ENCODE results near the gene ZIC5.

The ZIC5 gene

DNA sequence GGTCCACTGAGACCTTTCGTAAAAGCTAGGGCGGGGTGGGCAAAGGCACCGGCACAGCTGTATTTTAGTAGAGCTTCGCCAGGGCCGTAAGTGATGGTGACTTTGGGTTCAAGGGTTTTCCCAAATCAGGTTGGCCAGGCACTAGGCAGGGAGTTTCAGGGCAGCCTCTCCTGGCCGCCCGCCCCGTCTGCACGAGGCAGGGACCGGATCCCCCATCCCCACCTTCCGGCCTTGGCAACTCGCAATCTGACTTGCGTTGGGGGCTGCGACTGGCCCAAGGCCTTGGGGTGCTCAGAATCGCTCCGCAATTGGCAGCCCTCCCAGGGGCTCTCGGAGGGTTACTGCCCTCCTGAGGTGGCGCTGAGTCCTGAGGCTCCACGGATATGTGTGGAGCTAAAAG lies 4.1 kb upstream of the ZIC5 start:
- DNase-seq: peak; percentile 38

DNA sequence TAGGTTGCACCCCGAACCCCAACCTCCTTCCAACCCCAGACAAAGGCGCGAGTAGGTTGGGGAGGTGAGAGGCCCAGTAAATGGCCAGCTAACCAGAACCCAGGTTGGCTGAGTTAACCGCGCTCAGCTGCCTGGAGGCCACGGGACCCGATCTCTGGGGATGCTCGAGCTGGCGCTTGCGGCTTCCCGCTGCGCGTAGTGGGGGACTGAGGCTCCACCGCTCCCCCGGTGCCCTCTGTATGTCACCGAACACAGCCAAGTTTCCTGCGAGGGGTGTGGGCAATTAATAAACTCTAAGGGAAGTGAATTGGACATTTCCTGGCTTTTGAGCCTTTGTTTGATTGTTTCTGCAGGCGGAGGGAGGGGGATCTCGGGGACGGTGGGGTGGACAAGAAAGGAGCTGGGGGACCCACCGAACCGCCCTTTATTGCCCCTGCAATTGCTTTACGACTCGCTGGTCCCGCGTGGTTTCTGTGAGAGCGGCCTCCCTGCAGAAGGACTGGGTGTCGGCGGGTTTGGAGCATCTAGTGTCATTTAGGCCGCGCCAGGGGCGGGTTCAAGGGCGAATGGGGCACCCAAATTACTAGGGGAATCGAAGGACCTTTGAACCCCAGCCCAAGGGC lies 3.5 kb upstream of the ZIC5 start:
- peak; percentile 38 for DNase-seq

DNA sequence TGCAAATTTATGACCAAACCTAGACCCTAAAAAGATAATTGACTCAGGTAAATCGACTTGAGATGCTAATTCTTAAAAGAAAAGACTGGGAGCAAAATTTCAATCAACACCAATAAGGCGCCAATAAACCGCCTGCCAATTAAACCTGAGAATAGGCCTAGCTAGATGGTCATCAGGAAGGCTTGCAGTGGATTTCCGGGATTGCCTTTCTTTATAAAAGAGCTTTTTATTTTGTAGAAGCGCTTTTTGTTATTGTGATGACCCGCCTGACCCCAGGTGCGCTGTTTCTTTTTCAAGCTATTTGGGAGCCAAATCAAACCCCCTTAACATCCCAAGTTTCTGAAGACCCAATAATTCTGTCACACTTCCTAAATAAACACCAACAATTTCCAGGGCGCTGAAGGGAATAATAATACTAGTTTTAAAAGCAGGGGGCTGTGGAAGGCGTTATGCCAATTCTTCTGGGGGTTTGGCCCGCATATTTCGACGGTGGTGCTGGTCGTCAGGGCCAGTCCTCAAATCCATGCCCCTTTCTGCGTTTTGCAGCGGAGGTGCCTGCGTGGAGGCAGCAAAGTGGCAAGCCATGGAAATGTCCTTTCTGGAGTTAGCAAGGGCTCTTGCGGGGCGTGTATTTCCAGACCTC lies 2.9 kb upstream of the ZIC5 start:
- DNase-seq: peak; percentile 29

DNA sequence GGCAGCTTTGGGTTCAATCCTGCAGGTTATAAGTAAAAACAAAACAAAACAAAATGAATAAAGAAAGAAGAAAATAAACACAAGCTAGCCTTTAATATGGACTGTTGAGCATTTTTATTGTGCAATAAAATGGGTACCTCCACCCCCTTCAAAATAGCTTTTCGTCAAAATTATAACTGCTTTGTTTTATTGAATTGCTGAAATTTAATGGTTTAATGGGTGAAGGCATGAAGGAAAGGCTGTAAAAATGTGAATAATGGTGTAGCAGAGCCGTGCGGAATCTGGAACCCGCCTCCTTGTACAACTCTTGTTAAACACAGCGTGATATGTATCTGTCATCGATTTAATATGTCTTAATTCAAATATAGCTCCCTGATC lies 2.2 kb upstream of the ZIC5 start:
- DNase-seq: no peak

DNA sequence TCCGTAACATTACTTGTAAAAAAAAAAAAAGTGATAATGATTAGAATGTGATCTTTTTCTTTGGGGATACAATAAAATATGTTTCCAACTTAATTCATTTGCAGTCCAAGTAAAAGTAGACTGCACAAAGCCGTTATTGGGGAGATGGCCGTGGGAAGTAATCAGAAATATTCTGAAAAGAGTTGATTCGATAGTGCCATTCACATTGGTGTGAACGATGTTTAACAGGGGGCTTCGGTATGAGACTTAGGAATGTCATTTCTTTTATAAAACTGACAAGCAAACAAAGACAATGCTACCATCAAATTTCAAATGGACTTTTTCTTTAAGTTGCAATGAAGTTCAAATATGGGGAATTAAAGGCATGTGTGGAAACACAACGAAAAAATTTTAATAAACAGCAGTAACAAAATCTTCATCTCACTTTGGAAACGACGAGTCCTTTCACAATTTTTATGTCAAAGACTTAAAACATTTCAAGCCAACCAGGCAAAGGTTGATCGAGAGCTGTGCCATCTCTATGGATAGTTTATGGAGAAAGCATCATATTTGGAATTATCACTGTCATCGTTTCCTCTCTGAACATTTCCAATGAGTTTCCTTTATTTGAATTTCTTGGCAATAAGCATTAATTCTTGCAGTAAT lies 1.7 kb upstream of the ZIC5 start:
- DNase-seq: no peak

DNA sequence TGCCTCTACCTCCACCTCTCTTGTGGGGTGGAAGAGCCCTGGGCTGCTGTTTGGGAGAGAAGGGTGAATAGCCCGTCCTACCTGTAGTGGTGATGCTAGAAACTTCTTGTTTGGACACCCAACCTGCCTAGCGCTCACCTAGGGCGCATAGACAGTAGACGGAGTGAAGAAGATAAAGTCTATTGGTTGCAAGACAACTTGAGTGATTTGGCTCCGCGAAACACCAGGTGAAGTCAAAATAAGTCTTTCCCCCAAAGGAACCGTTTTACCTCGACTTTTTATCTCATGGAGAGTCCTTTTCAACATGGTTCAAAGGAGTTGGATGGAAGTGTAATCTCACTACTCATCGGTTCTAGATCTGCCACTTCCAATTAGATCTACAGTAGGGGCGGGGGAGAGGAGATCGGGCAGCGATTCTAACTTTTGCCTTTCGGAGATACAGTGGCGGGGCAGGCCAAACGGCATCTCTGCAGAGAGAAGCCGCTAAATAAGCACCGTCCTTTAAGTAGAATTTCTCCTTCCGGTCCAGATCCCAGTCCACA lies 694 bp upstream of the ZIC5 start:
- DNase-seq: peak; percentile 52

DNA sequence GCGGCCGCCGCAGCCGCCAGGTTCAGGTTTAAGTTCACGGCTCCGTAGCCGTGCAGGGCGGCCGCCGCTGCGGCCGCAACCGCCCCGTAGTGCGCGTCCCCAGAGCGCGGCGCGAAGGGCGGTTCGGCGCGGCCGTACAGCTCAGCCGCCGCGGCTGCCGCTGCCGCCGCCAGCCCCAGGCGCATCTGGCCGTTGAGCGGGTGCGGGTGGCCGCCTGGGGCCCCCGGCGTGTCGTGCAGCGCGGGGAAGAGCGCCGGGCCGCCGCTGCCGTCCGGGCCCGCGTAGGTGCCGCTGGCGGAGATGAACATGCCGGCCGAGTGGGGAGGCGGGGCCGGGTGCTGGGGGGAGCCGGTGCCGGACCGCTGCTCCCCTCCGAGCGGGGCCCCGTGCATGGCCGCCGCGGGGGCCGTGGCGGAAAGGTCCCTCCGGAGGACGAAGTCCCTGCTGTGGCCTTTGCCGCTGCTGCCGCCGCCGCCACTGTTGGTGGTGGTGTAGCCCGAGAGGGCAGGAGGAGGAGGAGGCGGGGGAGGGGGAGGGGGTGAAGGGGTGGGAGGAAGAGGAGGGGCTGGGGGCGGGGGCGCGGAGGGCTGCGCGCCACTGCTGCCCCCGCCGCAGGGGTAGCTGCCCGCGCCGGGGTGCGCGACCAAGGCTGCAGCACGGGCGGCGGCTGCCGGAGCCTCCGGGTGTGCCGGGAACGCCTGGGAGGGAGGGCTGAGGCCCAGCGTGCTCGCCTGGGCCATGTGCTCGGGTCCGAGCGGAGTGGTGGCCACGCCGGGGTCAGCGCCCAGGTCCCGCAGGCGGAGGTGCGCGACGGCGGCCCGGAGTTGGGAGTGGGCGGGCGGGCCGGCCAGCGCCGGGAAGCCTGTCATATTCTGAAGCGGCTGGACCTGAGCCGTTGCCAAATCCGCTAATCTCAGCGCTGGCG lies 654 bp downstream of the ZIC5 start:
- DNase-seq: peak; percentile 61

DNA sequence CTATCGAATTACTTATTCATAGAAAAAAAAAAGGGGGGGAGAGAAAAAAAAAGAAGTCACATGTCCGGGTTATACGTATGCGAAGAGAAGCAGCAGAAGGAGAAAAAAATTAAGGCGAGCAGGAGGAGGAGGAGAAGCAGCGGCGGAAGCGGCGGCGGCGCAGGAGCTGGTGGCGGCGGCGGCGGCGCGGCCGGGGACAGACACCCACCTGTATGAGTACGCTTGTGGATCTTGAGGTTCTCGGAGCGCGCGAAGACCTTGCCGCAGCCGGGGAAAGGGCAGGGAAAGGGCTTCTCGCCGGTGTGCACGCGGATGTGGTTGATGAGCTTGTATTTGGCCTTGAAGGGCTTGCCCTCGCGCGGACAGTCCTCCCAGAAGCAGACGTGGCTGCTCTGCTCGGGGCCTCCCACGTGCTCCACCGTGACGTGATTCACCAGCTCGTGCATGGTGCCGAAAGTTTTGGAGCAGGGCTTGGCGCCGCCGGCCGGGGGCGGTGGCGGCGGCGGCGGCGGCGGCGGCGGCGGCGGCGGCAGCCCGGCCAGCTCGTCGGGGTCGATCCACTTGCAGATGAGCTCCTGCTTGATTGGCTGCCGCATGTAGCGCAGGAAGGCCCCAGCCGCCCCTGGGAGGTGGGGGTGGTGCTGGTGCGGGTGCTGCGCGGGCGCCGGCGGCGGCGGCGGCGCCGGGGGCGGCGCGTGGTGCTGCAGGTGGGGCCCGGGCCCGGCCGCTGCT lies 1.5 kb downstream of the ZIC5 start:
- peak; percentile 84 for DNase-seq

DNA sequence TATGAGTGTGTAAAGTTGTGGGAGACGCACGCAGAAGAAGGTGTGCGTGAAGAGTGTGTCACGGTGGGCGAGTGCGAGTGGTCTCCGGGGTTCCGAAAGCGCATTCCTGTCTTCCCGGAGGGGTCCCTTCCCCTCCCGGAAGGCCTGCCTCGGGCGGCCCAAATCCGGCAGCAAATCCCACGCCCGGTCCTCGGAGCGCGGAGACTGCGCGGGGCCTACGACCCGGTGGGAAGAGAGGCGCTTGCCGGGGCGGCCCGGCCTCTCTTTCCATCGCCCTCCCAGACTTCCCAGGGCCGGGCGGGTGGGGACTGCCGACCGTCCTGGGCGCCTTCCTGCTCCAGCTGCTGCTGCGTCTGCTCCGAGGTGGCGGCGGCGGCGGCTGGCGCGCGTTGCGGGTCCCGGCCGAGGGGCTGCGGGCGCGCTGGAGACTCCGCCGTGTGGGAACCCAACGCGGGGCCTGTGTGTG lies 2.1 kb downstream of the ZIC5 start:
- peak; percentile 59 for DNase-seq

DNA sequence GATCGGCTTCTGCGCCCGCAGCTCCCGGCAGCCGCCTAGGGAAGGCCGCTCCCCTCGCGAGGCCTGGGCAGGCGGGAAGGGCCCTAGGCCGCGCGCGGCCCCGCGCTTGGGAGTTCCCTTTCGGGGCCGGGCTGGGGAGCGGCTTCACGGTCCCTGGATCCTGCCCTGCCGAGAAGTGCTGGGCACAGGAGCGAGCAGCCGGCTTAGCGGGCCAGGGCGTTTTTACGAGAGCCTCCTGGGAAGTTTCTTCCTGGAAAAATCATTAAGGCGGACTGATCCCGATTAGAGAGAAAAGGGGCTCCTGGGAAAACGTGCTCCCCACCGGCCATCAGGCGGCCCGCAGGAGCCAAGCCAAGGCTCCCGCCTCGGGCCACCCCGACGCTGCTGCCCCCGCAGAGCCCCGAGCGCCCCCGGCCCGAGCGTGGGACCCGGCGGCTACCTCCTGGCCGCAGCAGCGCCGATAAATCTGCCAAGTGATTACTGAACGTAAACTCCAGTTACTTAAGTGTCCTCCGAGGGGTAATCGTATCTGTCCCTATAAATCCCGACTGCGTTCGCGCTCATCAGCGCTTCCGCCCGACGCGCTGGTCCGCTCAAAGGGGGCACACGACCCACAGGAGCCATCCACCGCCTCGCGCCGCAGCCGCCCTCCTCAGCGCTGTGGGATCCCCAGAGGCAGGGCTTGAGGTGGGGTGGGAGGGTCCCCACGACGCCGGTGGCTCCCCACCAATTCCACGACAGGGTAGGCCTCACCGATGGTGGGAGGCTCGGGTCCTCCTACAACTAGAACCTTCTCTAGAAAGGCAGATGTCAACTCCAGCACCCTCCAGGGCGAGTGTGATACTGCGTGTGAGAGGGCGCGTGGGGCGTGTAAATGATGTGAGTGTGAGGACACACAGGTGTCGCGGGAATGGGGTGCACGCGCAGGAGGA lies 2.8 kb downstream of the ZIC5 start:
- DNase-seq: no peak

DNA sequence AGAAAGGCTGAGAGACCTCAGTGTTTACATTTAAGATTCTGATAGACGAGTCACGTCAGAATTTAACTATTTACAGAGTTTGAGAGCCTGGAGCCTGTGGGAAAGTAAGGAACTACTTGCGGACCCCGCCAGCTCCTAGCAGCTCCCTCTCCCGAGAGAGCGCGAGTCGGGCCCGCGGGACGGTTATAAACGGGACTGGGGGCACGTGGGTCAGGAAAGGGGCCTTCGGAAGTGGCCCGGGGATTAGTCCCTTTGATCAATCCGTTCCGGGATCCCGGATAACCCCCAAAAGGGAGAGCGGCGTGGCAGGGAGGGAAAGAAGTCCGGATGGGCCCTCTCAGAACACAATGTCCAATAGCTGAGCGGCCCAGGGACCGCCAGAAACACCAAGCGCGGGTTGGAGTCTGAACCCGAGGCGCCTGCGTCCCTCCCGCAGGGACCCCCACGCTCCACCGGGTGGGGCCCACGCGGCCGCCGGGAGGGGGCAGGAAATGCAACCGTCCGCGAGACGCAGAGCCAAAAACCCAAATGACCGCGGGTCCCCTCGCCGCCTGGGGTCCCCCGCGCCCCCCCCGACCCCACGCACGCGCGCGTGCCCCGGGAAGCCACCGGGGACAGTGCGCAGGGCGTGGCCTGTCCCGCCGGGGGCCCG lies 3.6 kb downstream of the ZIC5 start:
- no peak for DNase-seq

DNA sequence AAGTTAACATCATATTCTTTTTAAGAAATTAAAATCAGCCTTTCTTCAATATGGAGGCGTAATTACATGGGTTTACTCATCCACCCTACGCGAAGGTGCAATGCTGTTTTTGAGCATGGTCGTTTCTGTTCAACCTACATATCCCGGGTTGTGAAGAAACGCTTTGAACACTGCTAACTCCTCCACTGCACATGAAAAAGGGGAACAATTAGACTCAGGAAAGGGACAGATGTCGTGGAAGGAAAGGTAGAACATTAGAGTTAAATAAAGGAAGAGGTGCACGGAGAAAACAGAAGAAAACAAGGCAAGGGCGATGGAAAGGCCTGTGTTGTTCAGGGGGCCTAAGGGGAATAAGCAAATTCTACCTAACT lies 4.1 kb downstream of the ZIC5 start:
- DNase-seq: no peak

DNA sequence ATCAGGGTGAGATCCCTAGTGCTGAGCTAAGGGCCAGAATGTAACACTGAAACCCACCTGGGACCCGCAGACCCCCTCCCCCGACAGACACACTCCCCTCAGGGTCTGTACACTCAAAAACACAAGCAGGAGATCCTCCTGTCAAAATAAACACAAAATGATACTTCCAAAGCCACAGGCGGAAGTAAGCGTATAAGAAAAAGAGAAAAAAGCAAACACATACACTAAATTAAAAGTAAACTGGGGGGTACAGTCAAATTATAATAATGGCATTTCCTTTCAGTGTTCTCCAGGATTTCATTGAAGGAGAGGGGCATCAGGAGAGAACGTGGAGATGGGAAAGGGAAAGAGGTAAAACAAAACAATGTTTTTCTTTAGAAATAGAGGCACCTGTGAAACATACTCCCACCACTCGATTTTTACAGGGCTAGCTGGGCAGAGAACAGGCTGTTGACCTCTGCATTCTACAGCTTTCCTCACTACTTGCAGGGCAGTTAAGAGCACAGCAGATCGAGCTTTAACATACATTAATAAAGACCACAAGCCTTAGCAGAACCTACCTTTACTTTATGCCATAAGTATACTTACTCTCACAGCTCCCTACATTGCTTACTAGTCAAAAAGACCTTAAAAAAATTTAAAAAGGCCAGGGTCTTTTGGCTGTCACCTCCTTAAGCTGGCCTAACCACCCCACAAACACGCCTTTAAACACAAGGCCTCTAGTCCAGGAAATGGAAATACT lies 5.3 kb downstream of the ZIC5 start:
- DNase-seq: no peak

DNA sequence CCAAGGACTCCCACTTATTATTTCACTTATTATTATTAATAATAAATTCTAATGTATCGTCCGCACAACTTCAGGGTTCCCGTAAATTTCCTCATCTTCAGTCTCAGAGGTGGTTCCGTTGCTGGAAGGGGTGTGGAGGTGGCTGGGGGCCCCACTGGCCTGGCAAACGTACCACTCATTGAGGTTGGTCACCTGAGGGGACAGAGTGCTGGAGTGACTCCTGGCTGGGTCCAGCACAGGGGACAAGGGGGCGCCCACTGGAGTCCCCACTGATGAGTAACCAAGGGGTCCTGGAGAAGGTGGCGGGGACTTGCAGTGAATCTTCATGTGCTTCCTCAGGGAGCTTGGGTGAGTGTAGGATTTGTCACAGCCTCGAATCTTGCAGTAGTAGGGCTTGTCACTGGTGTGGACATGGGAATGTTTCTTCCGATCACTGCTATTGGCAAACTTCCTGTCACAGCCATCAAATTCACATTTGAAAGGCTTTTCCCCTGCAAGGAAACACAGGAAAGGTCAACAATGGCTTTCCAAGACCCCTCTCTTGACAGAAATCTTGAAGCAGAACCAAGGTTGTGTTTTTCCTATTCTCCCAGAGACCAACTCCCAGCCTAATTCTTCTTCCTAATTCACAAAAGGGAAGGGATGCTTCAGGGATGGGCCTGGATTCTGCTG lies 6.1 kb downstream of the ZIC5 start:
- DNase-seq: no peak

DNA sequence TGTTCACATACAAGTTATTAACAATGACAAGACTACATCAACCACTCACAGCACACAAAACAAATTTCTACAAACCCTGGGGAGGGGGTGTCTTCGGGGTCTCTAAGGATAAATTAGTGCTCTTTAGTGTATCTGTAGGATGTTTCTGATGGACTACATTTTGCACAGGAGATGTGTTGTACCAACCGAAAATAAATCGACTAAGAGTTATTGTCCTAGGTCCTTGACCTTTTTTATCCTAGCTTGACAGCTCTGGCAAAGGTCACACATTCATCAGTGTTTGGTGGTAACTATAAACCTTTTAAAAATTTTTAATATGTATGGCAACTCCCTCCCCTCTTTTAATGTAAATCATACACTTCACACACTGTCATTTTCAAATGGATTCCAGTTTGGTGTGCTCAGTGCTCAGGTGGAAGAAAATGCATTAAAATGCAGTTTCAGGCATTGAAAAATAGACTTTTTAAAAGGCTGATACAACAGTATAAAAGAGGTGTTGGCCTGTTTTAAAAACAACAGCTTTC lies 7.7 kb downstream of the ZIC5 start:
- DNase-seq: no peak

DNA sequence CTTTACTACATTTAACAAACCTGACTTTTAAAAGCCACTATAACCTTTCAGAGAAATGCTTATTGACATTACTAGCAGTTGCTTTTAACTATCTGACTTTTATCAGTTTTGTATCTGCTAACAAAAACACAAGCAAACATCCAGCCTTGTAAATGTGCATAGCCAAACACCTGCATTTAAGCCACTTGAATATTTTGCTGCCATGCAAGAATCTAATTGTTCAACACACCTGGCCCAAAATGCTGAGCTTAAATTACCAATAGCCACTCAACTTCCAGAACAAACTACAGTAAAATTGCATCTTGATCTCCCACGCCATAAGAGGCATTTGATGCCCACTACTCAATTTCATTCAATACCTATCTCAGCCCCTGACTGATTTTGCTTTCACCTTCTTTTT lies 9.3 kb downstream of the ZIC5 start:
- no peak for DNase-seq

DNA sequence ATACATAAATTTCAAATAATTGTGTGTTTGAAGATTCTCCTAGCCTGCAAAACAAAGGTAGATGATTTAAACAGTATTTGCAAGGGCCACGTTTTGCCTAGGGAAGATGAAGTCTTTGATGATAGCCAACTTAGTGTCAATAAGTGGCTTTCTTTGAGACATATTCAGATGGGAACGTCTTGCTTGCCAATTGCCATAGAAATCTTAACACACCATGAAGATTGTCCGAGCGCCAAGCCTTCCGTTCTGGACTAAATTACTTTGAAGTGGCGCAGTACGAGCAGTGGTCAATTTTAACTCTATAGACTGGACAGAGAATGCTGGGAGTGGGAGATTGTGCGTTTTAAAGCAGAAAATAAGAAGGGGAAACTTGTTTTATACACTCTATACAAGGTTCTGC lies 9.9 kb downstream of the ZIC5 start:
- no peak for DNase-seq

DNA sequence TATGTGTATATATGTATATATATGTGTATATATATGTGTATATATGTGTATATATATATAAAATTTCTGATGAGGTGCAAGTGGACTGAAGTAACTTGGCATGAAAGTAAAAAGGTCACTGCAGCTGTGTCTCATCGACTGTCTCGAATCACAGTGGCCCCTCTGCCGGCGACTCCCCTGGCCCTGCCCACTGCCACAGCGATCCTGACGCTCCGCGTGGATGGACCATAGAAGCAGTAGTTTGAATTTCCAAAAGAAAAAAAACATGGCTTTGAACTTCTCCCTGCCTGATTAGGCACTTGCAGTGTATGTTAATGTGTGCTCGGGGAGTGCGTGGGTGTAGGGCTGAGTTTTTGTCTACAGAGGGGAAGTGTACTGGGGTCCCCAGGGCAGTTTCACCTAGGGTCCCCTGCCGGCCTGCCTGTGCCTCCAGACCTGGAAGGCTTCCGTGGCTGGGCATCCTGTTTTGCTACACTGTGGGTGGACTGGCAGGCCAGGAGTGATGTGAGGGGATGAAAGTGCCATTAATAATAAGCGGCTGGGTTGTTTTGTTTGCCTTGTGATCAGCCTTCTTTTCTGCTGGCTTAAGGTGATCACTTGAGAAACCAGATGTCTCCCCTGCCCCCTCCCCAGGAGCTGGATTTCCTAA lies 10.8 kb downstream of the ZIC5 start:
- no peak for DNase-seq

Data from islet precursor cell (in vitro differentiated cells).